ENCODE results near the gene BCL2L15.
A peak's percentile ranks its signal among the peaks of the same experiment; 100 is the strongest.

The BCL2L15 gene

DNA sequence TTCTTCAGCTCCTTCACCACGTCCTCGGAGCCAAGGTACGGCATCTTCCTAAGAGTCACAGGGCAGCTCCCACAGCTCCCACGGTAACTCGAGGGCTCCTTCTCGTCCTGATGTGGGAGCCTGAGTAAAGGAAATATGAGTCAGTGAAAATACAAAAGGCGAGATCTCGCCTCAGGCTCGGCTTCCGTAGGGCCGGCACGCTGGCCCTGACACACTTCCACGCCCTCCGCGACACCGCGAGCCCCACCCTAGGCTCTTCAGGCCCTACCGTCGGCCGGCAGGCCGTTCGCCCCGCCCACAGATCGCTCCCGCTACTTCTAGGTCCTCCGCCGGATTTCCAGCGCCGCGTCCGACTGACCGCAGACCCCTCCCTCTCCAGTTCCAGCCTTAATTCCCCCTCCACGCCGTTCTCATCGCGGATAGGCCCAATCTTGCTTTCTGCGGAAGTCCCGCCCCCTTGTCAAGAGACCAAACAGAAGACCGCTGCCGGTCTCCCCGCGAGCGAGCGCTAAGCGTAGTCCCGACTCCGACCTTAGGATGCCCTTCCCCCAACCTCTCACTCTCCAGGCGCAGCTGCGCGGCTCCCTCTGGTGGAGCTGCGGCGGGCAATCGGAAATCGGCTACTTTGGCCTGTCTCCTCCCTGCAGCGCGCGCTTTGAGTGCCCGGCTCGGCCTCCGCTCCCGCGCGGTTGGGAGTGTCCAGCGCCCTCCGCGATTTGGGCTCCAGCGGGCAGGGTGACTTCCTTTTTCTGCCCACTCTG lies 17.5 kb upstream of the BCL2L15 start, which contains the start of the genes AP4B1 and DCLRE1B:
AP4B1 (minus strand) TSS at position 126 of the 761 bp plus-strand sequence; CDS start at position 44, 82 bp downstream.
DCLRE1B (plus strand) TSS at position 653 of the 761 bp plus-strand sequence. CDS start 261 bp downstream, outside the sequence.
- peak; percentile 100 for DNase-seq

DNA sequence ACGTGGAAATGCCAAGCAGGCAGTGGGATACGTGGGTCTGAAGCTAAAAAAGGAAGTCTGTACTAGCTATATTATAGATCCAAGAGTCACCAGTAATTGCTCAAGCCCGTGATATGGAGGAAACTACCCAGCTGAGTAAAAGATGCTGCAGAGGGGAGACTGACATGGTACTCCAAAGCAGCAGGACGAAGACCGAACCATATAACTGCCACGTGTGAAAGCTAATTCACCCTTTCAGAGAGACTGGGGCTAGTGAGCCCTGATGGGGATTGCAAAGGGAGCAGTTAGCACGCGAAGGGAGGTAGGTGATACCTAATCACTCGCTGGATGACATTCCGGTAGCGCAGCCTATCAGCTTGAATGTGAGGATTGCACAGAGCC lies 16.9 kb upstream of the BCL2L15 start:
- no peak for DNase-seq

DNA sequence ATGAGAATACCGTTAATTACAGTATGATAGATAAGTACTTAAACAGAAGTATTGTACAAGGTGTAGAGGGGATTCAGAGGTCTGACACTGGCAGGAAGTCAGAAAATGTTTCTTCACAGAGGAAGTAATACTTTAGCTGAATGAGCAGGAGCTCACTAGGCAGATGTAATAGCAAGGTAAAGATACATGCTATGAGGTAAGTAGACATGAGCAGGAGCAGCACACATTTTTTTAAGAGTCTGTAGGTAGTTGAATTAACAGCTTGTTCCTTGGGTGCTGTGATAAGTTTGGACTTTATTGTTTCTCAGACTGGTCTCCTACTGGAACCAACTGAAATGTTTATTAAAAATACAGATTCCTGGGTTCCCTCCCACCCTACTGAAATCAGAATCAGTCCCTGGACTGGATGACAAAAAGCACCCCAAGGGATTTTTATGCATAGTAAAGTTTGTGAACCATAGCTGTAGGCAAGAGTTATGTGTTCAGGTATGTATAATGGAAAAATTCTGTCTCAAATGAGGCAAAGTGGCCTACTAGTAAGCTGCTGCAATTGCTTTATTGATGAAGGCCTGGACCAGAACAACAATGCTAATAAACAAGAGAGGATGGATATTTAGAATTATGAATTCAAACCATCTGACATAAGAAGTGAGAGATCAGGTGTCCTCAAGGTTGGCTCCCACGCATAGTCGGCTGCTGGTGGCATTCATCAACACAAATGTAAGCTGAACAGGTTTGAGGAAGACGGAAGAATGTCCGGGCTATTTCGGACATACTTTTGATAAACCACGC lies 16.3 kb upstream of the BCL2L15 start:
- DNase-seq = no peak

DNA sequence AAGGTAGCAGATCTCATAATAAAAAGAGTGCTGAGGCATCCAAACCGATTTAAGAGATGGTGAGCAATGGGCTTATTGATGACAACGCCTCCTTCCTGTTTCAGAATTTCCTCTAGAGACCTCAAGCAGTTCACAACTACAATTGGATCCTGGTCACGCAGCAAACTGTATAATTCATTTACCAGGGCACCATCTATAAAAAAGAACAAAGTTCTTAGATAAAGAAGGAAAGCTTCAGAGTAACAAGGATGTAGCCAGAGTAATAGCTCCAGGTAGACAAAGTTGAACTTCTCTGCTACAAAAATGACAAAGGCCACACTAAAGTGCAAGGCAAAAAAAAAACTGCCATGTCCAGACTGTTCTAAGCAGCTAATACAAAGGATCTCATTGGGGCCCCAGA lies 13.8 kb upstream of the BCL2L15 start:
- DNase-seq = no peak

DNA sequence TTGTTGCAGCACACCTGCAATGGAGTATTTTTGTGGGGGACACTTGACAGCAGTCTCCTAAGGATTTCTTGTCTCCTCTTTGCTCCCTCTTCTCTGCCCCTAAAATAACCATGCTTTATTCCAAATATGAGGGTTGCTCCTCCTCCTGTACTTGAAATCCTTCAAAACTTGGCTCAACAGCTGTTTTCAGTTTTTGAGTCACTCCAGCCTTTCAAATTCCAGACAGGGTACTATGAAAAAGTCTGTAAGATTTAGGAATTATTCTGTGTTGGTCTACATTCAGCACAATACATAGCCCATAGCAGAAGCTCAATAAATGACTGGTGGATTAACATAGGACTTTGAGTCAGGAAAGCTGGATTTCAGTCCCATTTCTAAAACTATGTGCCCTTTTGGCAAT lies 11.7 kb upstream of the BCL2L15 start:
- DNase-seq = peak; percentile 33

DNA sequence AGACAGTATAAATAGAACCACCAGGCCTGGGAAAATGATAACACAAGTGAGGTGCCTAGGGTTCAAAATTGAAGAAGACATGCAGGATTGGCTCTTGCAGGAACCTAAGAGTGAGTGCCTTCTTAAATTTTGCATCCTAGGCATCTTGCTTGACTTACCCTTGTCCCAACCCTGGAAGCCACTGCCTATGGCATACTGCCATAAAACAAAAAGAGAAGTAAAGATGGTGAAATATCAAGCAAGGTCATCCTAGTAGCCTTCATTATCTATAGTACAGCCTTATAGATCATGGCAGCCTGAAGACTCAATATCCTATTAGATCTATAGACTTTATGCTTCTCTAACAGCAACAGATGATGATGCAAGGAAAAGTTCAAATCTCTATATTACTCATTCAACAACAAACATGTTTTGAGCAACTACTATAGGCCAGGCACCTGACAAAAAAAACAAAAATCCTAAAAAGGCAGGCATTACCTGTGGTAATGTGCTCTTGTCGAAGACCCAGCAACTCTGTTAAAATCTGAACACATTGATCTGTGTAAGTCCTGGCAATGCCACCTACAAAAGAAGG lies 10.9 kb upstream of the BCL2L15 start:
- no peak for DNase-seq

DNA sequence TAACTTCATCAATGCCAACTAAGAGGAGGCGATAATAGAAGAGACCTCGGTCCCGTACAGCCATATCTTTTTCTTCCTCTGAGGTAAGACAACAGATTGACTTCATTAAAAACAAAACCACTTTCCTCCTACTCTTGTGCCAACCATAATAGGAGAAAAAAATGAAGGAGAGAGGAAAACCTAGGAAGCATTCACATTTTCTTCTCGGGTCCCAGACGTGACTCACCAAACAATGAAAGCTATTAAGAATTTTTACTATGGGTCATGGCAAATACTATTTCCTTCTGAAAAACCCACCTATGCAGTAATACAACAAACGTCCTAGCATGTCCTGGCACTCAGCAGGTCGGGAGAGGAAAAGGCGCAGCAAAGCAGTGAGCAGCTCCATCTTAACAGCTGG lies 8.6 kb upstream of the BCL2L15 start:
- DNase-seq = peak; percentile 41

DNA sequence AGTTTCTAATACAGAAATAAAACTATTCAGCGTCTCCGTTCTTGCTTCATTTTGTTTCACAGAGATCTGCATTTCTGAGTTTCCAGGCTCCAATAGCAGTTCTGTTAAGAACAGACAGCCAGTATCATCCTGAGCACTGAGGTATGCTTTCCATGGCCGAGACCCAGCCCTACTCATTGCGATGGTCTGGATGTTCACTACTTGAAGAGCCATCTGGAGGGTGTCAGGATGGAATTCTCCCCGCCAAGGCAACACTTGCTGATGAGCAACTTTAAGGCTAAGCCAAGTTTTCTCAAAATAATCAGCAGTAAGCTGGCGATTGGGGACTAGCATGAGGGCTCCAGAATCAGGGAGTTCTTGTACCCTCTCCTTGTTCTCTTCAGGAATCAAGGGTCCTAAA lies 7.7 kb upstream of the BCL2L15 start:
- no peak for DNase-seq

DNA sequence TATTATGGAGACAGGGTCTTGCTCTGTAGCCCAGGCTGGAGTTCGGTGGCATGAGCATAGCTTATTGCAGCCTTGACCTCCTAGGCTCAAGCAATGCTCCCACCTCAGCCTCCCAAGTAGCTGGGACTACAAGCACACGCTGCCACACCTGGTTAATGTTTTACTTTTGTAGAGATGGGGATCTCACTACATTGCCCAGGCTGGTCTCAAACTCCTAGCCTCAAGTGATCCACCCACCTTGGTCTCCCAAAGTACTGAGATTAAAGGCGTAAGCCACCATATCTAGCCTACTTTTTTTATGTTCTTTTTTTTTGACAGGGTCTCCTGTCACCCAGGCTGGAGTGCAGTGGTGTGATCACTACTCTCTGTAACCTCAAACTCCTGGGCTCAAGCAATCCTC lies 5.9 kb upstream of the BCL2L15 start:
- DNase-seq = no peak

DNA sequence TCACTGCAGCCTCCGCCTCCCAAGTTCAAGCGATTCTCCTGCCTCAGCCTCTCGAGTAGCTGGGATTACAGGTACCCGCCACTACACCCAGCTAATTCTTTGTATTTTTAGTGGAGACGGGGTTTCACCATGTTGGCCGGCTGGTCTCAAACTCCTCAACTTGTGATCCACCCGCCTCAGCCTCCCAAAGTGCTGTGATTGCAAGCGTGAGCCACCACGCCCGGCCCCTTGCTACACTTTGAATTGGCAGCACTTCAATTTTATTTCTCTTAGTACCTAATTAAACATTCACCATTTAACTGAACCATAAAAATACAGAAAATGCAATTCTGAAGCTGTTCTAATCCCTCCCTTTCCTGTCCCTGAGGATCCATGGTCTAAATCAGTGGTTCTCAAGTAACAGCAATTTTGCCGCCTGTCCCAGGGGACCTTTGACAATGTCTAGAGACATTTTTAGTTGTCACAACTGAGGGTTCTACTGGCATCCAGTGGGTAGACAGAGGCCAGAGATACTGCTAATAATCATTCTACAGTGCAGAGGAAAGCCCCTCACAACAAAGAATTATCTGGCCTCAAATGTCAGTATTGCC lies 4.3 kb upstream of the BCL2L15 start:
- DNase-seq = no peak

DNA sequence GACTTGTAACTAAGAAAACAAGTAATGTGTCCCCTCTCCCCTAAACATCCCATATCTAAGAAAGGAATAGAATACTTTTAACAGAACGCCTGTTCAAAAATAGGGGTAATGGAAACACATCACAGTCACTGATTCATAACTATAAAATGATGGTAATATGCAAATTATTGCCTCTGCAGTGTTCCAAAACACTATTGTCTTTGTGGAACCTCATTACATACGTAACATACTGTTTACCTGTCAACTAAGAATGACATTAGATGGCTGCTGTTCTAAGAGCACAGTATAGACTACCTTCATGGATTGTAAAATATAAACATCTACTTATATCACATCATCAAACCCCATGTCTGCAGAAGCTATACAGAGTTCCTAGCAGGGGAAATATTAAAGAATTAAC lies 3.4 kb upstream of the BCL2L15 start:
- no peak for DNase-seq

DNA sequence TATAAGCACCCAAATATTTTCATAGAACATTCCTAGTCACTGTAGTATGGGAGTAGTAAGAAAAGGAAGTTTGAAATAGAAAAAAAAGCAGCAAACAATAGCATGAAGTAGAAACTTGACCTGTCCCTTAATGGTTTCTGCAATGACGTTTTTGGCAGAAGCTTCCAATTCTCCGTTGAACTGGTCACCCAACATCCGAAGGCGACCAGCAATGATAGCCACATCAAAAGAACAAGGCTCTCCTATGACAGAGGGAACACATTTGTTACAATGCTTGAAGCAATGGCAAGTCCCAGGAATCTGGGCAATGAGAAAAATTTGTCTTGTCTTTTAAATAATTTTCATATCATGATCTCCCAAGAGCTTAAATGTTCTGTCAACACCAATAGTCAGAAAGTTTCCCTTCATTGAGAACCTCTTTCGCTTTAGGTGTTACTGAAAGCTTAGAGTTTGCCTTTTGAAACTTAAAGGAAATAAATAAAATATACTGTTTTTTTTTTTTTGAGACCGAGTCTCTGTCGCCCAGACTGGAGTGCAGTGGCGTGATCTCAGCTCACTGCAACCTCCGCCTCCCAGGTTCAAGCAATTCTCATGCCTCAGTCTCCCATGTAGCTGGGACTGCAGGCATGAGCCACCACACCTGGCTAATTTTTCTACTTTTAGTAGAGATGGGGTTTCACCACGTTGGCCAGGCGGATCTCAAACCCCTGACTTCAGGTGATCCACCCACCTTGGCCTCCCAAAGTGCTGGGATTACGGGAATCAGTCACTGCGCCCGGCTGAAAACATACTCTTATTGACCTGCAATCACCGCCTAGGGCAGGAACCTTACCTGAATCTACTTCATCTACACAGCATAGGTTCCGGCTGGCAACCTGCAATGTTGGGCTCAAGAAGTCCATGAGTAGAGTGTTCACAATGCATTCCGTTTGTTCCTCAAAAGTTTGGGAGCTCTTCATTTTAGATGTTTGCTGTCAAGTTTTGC lies 672 bp downstream of the BCL2L15 start:
- DNase-seq = no peak

DNA sequence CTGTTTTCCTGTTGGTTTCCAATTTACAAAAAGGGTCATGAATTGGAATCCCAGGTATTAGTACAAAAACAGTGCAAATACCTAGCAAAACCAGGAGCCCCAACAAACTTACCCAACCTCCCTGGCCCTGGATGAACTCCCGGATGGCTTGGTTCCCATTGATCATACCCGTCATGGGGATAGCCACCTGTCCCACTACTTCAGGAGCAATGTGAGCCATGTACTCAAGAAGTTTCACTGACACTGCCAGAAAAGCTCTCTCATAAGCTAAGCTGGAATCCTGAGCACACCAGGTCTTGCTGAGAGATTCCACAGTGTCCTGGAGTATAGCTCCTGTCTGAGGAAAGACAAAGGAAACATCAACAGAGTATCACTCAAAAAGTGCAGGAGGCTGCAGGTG lies 5.7 kb downstream of the BCL2L15 start:
- DNase-seq = no peak

DNA sequence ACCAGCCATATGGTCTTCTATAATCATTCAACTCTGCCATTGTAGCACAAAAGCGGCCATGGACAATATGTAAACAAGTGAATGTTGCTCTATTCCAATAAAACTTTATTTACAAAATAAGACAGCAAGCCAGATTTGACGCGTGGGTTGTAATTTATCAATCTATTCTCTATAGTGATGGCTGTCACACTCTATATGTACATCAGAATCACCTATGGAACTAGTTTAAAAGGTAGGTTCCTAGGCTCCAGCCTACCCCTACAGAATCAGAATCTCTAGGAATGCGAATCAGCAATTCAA lies 7.7 kb downstream of the BCL2L15 start:
- no peak for DNase-seq

DNA sequence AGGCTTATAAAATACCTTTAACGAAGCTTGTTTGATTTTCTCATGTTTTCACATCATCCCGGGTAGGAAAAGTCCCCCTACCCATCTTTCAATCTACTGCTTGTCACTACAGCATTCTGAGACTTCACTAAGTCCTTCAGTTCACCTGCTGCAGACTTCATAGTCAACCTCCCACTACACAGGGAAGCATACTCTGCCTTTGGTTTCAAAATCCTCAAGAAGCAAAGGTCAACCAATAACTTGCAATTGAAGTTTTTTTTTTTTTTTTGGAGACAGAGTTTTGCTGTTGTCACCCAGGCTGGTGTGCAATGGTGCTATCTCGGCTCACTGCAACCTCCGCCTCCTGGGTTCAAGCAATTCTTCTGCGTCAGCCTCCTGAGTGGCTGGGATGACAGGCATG lies 11.2 kb downstream of the BCL2L15 start:
- DNase-seq = no peak

DNA sequence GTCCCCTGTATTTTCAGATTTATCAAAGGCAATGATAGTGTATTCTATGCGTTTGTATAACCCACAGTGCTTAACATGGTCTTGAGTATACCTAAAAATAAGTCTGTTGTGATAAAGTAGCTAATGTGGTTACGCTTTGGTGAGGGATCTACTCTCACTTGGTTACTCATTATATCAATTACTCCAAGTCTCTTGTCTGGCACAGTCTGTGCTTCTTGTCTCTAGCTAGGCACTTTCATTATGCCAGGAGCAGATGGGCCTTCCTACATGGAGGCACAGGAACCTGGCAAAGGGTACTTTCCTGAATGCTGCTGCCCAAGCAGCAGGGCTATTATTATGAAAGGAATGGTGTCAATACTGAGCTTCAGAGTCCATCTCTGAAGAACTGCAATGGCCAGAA lies 11.7 kb downstream of the BCL2L15 start:
- no peak for DNase-seq

DNA sequence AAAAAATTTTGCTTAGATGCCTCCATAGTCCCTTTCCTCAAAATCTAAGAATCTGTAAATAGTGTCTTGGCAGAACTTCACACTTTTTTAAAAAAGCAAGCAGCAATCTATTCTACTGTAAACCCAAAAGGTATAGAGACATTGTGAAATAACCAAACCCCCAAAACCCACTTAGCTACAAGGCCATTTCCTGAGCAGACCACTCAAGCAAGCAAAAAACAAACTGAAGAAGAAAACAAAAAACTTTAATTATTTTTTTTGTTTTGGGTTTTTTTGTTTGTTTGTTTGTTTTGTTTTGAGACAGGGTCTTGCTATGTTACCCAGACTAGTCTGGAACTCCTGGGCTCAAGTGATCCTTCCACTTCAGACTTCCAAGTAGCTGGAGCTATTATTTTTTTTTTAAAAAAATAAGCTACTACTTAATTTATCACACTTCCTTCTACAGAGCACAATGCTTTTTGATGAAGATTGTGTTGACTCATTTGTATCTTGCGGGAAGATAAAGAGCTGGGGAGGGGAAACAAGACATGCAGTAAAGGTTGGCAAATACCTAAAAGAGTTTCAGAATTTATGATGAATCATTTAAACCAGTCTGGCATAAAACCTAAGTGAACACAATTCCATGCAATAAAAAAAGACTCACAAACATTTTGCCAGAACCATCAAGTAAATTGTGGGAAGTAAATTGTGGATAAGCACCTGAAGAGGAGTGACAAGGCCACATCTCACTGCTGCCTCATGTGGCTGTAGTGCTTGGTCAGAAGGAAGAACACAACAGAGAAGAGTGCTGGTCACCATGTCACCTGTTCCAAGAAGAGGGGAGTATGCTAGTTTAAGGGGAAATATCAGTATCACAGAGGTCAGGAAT lies 13.1 kb downstream of the BCL2L15 start:
- peak; percentile 15 for DNase-seq

DNA sequence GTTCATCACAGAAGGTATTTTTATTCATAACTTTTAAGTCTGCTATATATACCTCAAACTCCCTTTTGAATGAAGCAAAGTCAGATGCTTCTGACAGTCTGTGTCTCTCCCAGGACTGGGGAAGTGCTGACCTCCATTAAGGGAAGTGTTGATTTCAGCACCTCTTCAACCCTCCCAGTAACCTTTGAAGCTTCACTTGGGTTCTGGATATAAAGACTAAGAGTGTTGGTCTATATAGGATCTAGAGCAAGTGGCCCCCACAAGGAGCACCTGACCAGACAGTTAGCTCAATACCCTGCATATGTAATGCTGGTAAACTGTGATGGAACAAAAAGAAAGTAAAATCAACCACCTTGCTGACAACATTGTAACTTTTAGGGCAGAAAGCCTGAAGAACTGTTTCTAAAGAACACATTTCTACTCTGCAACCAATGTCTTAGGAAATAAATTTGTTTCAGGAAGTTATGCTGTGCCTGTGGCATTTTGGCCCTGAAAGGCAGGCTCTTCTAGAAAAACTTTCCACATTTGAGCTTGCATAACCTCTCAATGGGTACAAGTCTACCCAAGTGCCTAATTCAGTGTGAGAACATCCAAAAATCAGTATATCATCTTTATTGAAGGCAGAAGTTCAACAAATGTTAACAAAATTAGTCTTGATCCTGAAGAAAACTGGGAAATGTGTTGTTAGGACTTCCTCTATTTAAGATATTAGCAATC lies 15.0 kb downstream of the BCL2L15 start:
- DNase-seq = no peak

DNA sequence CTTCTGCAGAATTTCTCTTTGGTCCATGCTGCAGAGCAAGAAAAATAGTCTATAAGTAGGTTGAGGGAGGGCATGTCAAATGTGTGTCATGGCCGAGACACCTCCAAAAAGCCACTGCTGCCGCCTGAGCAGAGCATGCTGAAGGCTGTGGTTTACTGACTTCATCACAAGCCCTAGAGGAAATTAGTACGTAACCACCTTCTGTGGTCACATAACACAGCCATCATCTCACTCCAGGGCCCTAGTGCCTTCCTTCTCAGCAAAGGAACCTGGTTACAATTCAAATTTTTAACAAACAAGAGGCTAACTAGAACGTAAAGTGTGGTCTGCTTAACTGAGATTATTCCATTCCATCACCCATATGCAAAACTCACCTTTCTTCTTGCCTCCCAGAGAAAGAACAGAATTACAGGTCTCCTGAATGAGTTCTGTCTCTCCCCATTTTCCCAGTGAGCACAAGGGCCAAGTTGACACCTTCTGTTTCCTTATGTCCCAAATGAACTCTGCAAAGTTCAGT lies 15.7 kb downstream of the BCL2L15 start, which contains the start of gene PTPN22:
PTPN22 (minus strand) TSS at position 116 of the 517 bp plus-strand sequence.
- peak; percentile 79 for DNase-seq

DNA sequence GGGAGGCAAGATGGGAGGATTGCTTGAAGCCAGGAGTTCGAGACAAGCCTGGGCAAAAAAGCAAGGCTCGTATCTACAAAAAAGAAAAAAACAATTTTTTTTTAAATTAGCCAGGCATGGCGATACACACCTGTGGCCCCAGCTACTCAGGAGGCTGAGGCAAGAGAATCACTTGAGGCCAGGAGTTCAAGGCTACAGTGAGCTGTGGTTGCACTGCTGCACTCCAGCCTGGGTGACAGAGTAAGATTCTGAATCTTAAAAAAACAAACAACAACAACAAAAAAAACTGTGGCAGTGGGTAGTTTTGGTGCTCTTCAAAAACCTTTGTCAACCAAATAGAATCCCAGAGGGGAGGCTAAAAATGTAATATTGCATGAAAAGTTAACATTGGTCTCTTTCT lies 16.6 kb downstream of the BCL2L15 start:
- no peak for DNase-seq

Data from fibroblast of upper back skin (primary cell).